ENCODE results near the gene NT5C2.
"Not testable (repeated sequence)": the region's sequence is repeated elsewhere in the genome, so short reads cannot be mapped to it uniquely, and the experiment has no call there.

DNA sequence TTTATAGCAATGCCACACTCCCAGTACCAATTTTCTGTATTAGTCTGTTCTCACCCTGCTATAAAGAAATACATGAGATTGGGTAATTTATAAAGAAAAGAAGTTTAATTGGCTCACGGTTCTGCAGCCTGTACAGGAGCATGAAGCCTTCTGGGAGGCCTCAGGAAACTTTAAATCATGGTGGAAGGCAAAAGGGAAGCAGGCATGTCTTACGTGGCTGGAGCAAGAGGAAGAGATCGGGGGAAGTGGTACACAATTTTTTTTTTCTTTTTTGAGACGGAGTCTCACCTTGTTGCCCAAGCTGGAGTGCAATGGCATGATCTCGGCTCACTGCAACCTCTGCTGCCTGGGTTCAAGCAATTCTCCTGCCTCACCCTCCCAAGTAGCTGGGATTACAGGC, 31.6 kb upstream of the NT5C2 start:
- TF ChIP-seq POLR2AphosphoS5 (IDR thresholded peaks at IDR 0.05; ENCODE audit: borderline replicate concordance, low read depth, low read length); EZH2 (IDR thresholded peaks at IDR 0.05); FOXP2 (optimal IDR thresholded peaks at IDR 0.05; ENCODE audit: control extremely low read depth, extremely low read length, insufficient read depth): not testable (repeated sequence)

Data from SK-N-MC (cell line).